Neural cell (in vitro differentiated cells): ENCODE results near the gene ADGRB2. TPM values are rescaled to one million over a fixed set of nuclear protein-coding genes. Genes with fewer than 3 reads are reported as not detected.
A peak's percentile ranks its signal among the peaks of the same experiment; 100 is the strongest.

ENCODE experiments used
- H2AFZ ChIP-seq: fragments of 200-600, 300-800 bp; sonication (generic), shearing (Covaris generic); 2 replicates; pipeline ENCODE4 v1.6.0; 2014; ENCODE audit warnings: low read depth, mild to moderate bottlenecking, antibody characterized with exemption, low read length, moderate library complexity
- H3F3A ChIP-seq: fragments of 200-600 bp; shearing (Covaris generic); 2 replicates; pipeline ENCODE4 v1.6.1; 2016; ENCODE audit warnings: mild to moderate bottlenecking, moderate library complexity, mixed read lengths, antibody characterized with exemption, low read length; ENCODE audit not compliant: insufficient read depth, poor library complexity, severe bottlenecking
- H3K27ac ChIP-seq: fragments of 200-600, 300-800 bp; sonication (generic), shearing (Covaris generic); 2 replicates; pipeline ENCODE4 v1.5.1; 2014; ENCODE audit warnings: mild to moderate bottlenecking, low read length, moderate library complexity
- H3K27me3 ChIP-seq: fragments of 300-800, 200-600 bp; sonication (generic), shearing (Covaris generic); 2 replicates; pipeline ENCODE4 v1.6.0; 2014; ENCODE audit warnings: mild to moderate bottlenecking, low read depth, low read length, moderate library complexity; ENCODE audit not compliant: insufficient read depth
- H3K36me3 ChIP-seq: fragments of 300-800, 200-600 bp; sonication (generic), shearing (Covaris generic); 2 replicates; pipeline ENCODE4 v1.5.1; 2014; ENCODE audit warnings: mild to moderate bottlenecking, antibody characterized with exemption, low read length, moderate library complexity; ENCODE audit not compliant: insufficient read depth
- H3K4me2 ChIP-seq: fragments of 300-800, 200-600 bp; sonication (generic), shearing (Covaris generic); 2 replicates; pipeline ENCODE4 v1.6.0; 2014; ENCODE audit warnings: mild to moderate bottlenecking, low read length
- H3K4me3 ChIP-seq: fragments of 300-800, 200-600 bp; sonication (generic), shearing (Covaris generic); 2 replicates; pipeline ENCODE4 v1.5.1; 2014; ENCODE audit warnings: mild to moderate bottlenecking, low read length, moderate library complexity
- H3K79me2 ChIP-seq: fragments of 200-600 bp; shearing (Covaris generic); replicated peaks from 2 replicates; pipeline ENCODE4 v1.6.0; 2014; ENCODE audit warnings: mild to moderate bottlenecking, low read length, moderate library complexity; ENCODE audit not compliant: insufficient read depth
- H3K9ac ChIP-seq: fragments of 300-800, 200-600 bp; sonication (generic), shearing (Covaris generic); 2 replicates; pipeline ENCODE4 v1.6.1; 2016; ENCODE audit warnings: mild to moderate bottlenecking, low read length, mixed read lengths
- H3K9me2 ChIP-seq: fragments of 200-600 bp; shearing (Covaris generic); 2 replicates; pipeline ENCODE4 v1.6.1; 2016; ENCODE audit warnings: mild to moderate bottlenecking, low read length, mixed read lengths; ENCODE audit not compliant: insufficient read depth
- H3K9me3 ChIP-seq: fragments of 200-600, 300-800 bp; sonication (generic), shearing (Covaris generic); 2 replicates; pipeline ENCODE4 v1.6.1; 2016; ENCODE audit warnings: mild to moderate bottlenecking, mixed run types, low read length, moderate library complexity, mixed read lengths
- H4K20me1 ChIP-seq: fragments of 200-600 bp; shearing (Covaris generic); 2 replicates; pipeline ENCODE4 v1.6.1; 2016; ENCODE audit warnings: mild to moderate bottlenecking, mixed run types; ENCODE audit not compliant: insufficient read depth
- EP300 ChIP-seq: fragments of 450-650 bp; conservative IDR thresholded peaks from 2 replicates; pipeline ENCODE4 v1.6.1; 2014; ENCODE audit warnings: antibody characterized with exemption, mild to moderate bottlenecking, moderate library complexity; ENCODE audit not compliant: poor library complexity, severe bottlenecking
- EZH2 ChIP-seq: fragments of 200-600, 300-800 bp; shearing (Covaris generic), sonication (generic); IDR thresholded peaks from 2 replicates; pipeline ENCODE4 v1.6.1; 2014; ENCODE audit warnings: antibody characterized with exemption, low read length, borderline replicate concordance, mild to moderate bottlenecking; ENCODE audit not compliant: insufficient read depth, poor library complexity, severe bottlenecking
- RAD21 ChIP-seq: fragments of 450-650 bp; conservative IDR thresholded peaks from 2 replicates; pipeline ENCODE4 v1.6.1; 2014; ENCODE audit warnings: antibody characterized with exemption, mild to moderate bottlenecking, moderate library complexity
- SMC3 ChIP-seq: fragments of 450-650 bp; conservative IDR thresholded peaks from 2 replicates; pipeline ENCODE4 v1.6.1; 2014; ENCODE audit warnings: antibody characterized with exemption, mild to moderate bottlenecking, moderate library complexity; ENCODE audit not compliant: poor library complexity
- TAF1 ChIP-seq: IDR thresholded peaks from 2 replicates; pipeline ENCODE4 v1.6.1; 2012; ENCODE audit warnings: low read depth
- polyA plus RNA-seq: library from polyadenylated mRNA; depleted of rRNA; stranded (reverse); fragments of >200 nt; gene quantifications from 2 replicates; pipeline ENCODE4 v1.2.3, GENCODE V29; 2014
- TF ChIP-seq, protein P1 (sequence below): fragments of 450-650 bp; IDR thresholded peaks from 2 replicates; pipeline ENCODE4 v1.5.1; 2014; ENCODE audit warnings: antibody characterized with exemption, mild to moderate bottlenecking, moderate library complexity; ENCODE audit not compliant: poor library complexity, severe bottlenecking
- TF ChIP-seq, protein P2 (sequence below): IDR thresholded peaks from 2 replicates; pipeline ENCODE4 v1.6.1; 2012; ENCODE audit warnings: borderline replicate concordance

Gene ADGRB2
- polyA plus RNA-seq, 1 donor from 2014 or later = 45.0 TPM

- Histone ChIP-seq H3K9me2 (no peaks in the 10 kb centered on the region), H3K4me2 (no peak overlapping the region), H3F3A (no peaks in the 10 kb centered on the region), H3K4me3 (no peak overlapping the region), H3K27ac (no peak overlapping the region), H3K79me2 (no peaks in the 10 kb centered on the region), H4K20me1 (no peaks in the 10 kb centered on the region), H3K27me3 (peaks cover 10% of the 10 kb centered on the region), H2AFZ (no peak overlapping the region), H3K9me3 (no peaks in the 10 kb centered on the region), H3K9ac (no peak overlapping the region), H3K36me3 (no peaks in the 10 kb centered on the region)
- TF ChIP-seq SMC3 = no peak
- TF ChIP-seq RAD21 = no peak
- no peak for TF ChIP-seq TAF1
- no peak for TF ChIP-seq EZH2
Observed at GRCh38 chr1:31717341-31717740, 46.8 kb downstream of the ADGRB2 start.

DNA sequence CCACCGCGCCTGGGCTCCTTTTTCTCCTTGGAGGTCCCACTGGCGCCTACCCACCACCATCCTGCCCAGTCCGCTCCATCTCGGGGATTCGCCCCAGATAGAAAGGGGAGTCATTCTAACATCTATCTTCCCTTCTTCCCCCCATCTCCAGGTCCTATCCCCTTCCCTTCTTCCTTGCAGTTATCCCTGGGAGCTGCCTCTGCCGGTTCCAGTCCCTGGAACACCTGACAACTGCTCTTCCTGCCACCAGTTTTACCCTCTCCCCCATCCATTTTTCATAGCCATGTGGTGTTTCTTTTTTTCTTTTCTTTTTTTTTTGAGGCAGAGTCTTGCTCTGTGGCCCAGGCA, 48.3 kb downstream of the ADGRB2 start:
- H3K9me3 ChIP-seq = no peaks in the 10 kb centered on the region
- H3K9ac ChIP-seq = no peak overlapping the region
- H3K36me3 ChIP-seq = no peaks in the 10 kb centered on the region
- TF ChIP-seq EZH2 = no peak
- TF ChIP-seq, protein P1, sequence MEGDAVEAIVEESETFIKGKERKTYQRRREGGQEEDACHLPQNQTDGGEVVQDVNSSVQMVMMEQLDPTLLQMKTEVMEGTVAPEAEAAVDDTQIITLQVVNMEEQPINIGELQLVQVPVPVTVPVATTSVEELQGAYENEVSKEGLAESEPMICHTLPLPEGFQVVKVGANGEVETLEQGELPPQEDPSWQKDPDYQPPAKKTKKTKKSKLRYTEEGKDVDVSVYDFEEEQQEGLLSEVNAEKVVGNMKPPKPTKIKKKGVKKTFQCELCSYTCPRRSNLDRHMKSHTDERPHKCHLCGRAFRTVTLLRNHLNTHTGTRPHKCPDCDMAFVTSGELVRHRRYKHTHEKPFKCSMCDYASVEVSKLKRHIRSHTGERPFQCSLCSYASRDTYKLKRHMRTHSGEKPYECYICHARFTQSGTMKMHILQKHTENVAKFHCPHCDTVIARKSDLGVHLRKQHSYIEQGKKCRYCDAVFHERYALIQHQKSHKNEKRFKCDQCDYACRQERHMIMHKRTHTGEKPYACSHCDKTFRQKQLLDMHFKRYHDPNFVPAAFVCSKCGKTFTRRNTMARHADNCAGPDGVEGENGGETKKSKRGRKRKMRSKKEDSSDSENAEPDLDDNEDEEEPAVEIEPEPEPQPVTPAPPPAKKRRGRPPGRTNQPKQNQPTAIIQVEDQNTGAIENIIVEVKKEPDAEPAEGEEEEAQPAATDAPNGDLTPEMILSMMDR = peak; percentile 8
- peaks cover 10% of the 10 kb centered on the region for H3K27me3 ChIP-seq
- H3K9me2 ChIP-seq = no peaks in the 10 kb centered on the region
- H3K4me2 ChIP-seq = no peak overlapping the region
- no peak overlapping the region for H3K4me3 ChIP-seq
- no peak overlapping the region for H3K27ac ChIP-seq
- no peaks in the 10 kb centered on the region for H3K79me2 ChIP-seq
- H3F3A ChIP-seq = no peaks in the 10 kb centered on the region
- H2AFZ ChIP-seq = no peak overlapping the region
- no peaks in the 10 kb centered on the region for H4K20me1 ChIP-seq

- Histone ChIP-seq H2AFZ (no peak overlapping the region), H3K9me3 (no peaks in the 10 kb centered on the region), H3K4me2 (no peak overlapping the region), H4K20me1 (no peaks in the 10 kb centered on the region), H3F3A (no peaks in the 10 kb centered on the region), H3K9me2 (no peaks in the 10 kb centered on the region), H3K4me3 (no peak overlapping the region), H3K79me2 (no peaks in the 10 kb centered on the region), H3K27me3 (peaks cover 10% of the 10 kb centered on the region), H3K36me3 (no peaks in the 10 kb centered on the region), H3K27ac (no peak overlapping the region), H3K9ac (no peak overlapping the region)
- TF ChIP-seq, protein P1 = peak; percentile 66
- TF ChIP-seq RAD21 = peak; percentile 36
- TF ChIP-seq, protein P2, sequence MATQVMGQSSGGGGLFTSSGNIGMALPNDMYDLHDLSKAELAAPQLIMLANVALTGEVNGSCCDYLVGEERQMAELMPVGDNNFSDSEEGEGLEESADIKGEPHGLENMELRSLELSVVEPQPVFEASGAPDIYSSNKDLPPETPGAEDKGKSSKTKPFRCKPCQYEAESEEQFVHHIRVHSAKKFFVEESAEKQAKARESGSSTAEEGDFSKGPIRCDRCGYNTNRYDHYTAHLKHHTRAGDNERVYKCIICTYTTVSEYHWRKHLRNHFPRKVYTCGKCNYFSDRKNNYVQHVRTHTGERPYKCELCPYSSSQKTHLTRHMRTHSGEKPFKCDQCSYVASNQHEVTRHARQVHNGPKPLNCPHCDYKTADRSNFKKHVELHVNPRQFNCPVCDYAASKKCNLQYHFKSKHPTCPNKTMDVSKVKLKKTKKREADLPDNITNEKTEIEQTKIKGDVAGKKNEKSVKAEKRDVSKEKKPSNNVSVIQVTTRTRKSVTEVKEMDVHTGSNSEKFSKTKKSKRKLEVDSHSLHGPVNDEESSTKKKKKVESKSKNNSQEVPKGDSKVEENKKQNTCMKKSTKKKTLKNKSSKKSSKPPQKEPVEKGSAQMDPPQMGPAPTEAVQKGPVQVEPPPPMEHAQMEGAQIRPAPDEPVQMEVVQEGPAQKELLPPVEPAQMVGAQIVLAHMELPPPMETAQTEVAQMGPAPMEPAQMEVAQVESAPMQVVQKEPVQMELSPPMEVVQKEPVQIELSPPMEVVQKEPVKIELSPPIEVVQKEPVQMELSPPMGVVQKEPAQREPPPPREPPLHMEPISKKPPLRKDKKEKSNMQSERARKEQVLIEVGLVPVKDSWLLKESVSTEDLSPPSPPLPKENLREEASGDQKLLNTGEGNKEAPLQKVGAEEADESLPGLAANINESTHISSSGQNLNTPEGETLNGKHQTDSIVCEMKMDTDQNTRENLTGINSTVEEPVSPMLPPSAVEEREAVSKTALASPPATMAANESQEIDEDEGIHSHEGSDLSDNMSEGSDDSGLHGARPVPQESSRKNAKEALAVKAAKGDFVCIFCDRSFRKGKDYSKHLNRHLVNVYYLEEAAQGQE = no peak
- TF ChIP-seq EP300 = no peak
- peak; percentile 57 for TF ChIP-seq SMC3
Observed at GRCh38 chr1:31715087-31715872, 48.9 kb downstream of the ADGRB2 start.
